Measurements from ENCODE around the gene UQCC2.

DNA sequence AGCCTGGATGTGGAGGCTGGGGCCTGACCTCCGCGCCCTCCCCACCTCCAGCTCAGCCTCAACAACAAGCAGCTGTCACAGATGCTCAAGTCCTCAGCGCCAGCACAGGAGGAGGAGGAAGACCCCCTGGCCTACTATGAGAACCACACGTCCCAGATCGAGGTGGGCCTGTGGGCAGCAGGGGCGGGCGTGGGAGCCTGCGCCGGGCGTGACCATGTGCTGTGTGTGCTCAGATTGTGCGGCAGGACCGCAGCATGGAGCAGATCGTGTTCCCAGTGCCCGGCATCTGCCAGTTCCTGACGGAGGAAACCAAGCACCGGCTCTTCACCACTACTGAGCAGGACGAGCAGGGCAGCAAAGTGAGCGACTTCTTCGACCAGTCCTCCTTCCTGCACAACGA, 23.5 kb downstream of the UQCC2 start:
- TF ChIP-seq RCOR1 (IDR thresholded peaks at IDR 0.05; ENCODE audit: insufficient replicate concordance, low read length) (no peak), BHLHE40 (IDR thresholded peaks at IDR 0.05; ENCODE audit: low read depth, low read length) (no peak)
- TF ChIP-seq, protein P1, sequence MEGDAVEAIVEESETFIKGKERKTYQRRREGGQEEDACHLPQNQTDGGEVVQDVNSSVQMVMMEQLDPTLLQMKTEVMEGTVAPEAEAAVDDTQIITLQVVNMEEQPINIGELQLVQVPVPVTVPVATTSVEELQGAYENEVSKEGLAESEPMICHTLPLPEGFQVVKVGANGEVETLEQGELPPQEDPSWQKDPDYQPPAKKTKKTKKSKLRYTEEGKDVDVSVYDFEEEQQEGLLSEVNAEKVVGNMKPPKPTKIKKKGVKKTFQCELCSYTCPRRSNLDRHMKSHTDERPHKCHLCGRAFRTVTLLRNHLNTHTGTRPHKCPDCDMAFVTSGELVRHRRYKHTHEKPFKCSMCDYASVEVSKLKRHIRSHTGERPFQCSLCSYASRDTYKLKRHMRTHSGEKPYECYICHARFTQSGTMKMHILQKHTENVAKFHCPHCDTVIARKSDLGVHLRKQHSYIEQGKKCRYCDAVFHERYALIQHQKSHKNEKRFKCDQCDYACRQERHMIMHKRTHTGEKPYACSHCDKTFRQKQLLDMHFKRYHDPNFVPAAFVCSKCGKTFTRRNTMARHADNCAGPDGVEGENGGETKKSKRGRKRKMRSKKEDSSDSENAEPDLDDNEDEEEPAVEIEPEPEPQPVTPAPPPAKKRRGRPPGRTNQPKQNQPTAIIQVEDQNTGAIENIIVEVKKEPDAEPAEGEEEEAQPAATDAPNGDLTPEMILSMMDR (conservative IDR thresholded peaks at IDR 0.05; ENCODE audit: low read depth, low read length): no peak
- TF ChIP-seq, protein P2, sequence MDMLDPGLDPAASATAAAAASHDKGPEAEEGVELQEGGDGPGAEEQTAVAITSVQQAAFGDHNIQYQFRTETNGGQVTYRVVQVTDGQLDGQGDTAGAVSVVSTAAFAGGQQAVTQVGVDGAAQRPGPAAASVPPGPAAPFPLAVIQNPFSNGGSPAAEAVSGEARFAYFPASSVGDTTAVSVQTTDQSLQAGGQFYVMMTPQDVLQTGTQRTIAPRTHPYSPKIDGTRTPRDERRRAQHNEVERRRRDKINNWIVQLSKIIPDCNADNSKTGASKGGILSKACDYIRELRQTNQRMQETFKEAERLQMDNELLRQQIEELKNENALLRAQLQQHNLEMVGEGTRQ (IDR thresholded peaks at IDR 0.05; ENCODE audit: low read depth, low read length): no peak

All from IMR-90 (cell line).